22Rv1 (cell line): ENCODE results near the gene KCNQ1OT1.

Experiments
- H3K27ac ChIP-seq: fragments of 450-650 bp; 2 replicates; pipeline ENCODE4 v1.5.1; 2017
- CTCF ChIP-seq: fragments of 450-650 bp; IDR thresholded peaks from 2 replicates; pipeline ENCODE4 v1.5.1; 2017; ENCODE audit warnings: mild to moderate bottlenecking
- ZFX ChIP-seq: fragments of 450-650 bp; IDR thresholded peaks from 2 replicates; pipeline ENCODE4 v1.6.1; 2017; ENCODE audit warnings: antibody characterized with exemption, borderline replicate concordance

Gene KCNQ1OT1

DNA sequence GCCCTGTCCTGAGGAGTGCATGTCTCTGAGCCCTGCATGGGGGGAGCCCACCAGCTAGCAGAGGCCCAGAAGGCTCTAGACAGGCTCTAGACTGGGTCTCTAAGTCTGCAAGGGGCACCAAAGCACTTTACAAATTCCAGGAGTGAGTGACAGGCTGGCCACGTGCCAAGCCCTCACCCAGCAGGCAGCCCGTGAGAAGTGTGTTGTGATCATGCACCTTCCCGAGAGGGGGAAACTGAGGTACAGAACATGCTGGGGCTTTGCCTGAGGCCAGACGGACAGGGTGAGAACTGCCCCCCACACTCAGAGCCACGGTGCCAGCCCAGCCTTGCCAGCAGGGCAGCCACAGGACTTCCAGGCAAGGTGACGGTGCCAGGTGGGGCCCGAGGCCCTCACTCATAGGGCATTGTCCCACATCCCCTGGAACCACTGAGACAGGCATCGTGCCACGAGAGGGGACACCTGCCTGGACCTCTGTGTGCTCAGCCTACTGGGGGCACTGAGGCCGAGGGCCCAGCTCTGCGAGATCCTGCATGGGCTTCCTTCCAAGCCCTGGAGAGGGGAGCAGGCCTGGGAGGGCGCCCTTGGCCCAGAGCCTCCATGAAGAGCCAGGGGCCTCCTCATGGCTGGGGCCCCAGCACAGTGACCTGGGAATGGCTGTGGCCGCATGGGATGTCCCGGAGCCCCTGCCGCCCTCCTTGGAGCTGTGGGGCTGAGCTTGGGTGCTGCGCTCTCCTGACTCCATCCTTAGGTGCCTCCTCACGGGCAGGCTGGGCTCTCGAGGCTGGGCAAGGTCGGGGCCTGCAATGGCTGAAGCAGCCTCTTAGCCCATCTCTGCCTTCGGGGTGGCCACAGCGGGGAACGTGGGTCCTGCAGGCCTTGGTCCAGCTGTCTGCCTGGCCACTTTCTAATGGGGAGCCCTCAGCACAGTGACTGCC is 121.5 kb downstream of the KCNQ1OT1 start:
- no peak overlapping the region for H3K27ac ChIP-seq
- no peak for TF ChIP-seq CTCF
- no peak for TF ChIP-seq ZFX

DNA sequence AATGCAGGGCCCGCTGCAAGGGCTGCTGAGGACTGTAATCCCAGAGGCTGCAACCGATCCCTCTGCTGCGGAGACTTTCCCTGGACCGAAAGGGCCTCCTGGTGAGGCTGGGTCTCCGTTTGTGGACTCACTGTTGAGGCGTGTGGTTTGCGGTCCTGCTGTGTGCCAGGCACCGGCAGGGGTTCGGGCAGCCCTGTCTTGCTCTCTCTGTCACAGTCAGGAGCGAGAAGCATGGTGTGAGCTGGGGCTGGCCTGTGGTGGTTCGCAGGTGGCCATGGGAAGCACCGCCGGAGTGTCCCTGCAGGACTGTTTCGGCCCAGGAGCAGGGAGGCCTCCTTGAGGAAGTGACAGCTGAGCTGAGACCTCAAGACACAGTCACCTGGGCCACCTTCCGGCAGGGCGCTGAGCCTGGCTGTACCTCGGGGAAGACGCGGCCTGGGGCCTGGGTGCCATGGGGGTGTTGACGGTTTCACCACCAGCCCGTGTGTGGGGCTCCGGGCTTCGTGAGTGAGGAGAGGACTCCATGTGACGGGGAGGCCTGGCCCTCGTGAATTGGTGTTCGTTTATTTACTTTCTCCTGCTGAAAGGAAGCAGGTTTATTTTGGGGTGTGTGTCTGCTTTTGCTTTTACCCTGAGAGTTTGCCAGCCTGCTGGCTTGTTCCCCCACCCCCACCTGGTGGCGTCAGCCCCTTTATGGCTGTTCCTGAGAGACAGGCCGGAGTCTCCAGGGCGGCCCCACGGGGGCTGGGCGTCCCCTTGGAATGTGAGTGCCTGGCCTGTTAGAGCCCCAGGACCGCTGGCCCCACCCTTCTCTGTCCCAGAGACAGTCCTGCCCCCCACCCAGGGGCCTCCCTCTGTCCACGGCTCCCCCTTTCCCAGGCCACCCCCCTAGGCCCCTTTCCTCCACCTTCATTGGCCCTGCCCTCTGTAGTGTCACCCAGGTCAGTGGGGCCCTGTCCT is 122.5 kb downstream of the KCNQ1OT1 start:
- TF ChIP-seq ZFX (no peak), CTCF (no peak)
- H3K27ac ChIP-seq = no peak overlapping the region

DNA sequence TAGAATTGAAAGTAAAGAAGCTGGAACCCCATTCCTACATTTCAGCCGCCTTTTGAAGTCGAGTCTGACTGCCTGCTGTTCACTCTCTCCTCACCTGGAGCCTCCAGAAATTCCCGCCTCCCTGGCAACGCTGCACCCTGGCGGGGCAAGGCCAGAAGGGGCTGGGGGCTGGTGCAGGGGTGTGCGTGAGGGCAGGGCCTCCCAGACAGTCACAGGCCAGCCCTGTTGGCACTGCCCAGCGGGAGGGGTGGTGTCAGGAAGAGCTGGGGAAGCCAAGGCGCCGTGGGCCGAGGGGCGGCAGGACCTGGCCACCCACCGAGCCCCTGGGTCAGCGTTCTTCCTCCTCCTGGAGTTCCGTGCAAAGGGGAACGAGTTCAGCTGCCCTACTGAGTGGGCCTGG is 123.2 kb downstream of the KCNQ1OT1 start:
- H3K27ac ChIP-seq = no peak overlapping the region
- TF ChIP-seq CTCF = no peak
- no peak for TF ChIP-seq ZFX

DNA sequence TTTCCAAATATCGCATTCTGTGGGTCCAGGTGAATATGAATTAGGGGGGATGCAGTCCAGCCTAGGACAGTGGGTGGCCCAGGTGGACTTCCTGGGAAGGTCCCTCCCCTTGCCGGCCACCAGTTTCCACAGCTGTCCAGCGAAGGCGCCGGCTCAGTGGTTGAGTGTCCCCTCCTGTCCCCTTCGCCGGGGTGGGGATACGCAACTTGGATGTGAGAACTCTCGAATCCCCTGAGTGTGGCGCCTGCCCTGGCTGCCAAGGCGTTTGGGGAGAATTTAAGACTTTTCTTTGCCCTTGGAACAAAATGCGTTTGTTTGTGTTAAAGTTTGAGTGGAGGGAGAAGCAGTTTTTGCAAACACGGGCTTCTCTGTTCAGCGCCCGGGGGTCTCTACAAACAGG is 123.7 kb downstream of the KCNQ1OT1 start:
- H3K27ac ChIP-seq = no peak overlapping the region
- no peak for TF ChIP-seq ZFX
- TF ChIP-seq CTCF = no peak

DNA sequence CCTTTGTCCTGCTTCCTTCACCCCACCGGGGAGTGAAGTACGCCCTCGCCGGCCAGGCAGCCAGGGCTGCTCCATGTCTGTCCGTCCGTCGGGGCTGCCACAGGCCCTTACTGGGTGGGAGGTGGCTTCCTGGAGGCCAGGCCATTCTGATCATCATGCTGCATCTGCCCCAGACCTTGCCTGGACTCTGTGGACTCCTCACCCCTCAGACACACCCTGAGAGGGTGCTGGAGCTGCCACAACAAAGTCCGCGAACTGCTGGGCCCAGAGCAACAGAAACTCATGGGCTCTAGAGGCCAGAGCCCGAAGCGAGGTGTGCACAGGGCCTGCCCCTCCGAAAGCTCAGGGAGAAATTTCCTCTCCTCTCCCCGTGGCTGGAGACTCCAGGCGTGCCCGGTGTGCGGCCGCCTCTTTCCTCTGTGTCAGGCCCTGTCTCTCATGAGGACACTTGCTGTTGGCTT is 124.2 kb downstream of the KCNQ1OT1 start:
- H3K27ac ChIP-seq = no peak overlapping the region
- no peak for TF ChIP-seq ZFX
- TF ChIP-seq CTCF = no peak

GRCh38 chr11:2574553-2575535 is 125.0 kb downstream of the KCNQ1OT1 start:
- no peak overlapping the region for H3K27ac ChIP-seq
- TF ChIP-seq ZFX (no peak), CTCF (no peak)
